GM12878 (cell line): ENCODE results near the gene TLCD2.

Experiments
- CTCF ChIP-seq, 3 experiments: IDR thresholded peaks in 2 of 3; conservative IDR thresholded peaks in 1 of 3; 2 replicates each; pipeline ENCODE4 v1.5.1; 2011; ENCODE audit warnings: low read depth in 3 of 3, low read length in 3 of 3, mild to moderate bottlenecking in 3 of 3, control low read depth in 2 of 3, moderate library complexity in 2 of 3, inconsistent platforms in 1 of 3, mixed read lengths in 1 of 3; ENCODE audit not compliant: control insufficient read depth in 2 of 3, insufficient read depth in 1 of 3; ENCODE audit errors: extremely low read depth in 1 of 3
- HDAC6 ChIP-seq: fragments of 200-600 bp; sonication (generic); IDR thresholded peaks from one replicate; pipeline ENCODE4 v1.8.0; 2017; ENCODE audit warnings: antibody characterized with exemption; ENCODE audit not compliant: unreplicated experiment
- MXI1 ChIP-seq: fragments of 150-350 bp; IDR thresholded peaks from 2 replicates; pipeline ENCODE4 v1.6.1; 2011; ENCODE audit warnings: low read depth, mild to moderate bottlenecking, inconsistent platforms, low read length, improper control_type of control experiment
- MYC ChIP-seq: IDR thresholded peaks from 2 replicates; pipeline ENCODE4 v1.6.1; 2011; ENCODE audit warnings: mild to moderate bottlenecking, low read length, moderate library complexity, inconsistent platforms; ENCODE audit not compliant: insufficient read depth, insufficient replicate concordance, insufficient read length, severe bottlenecking
- POLR2AphosphoS5 ChIP-seq: IDR thresholded peaks from 2 replicates; pipeline ENCODE4 v1.6.1; 2011; ENCODE audit warnings: mild to moderate bottlenecking, low read length, inconsistent platforms
- RCOR1 ChIP-seq: conservative IDR thresholded peaks from 2 replicates; pipeline ENCODE4 v1.6.1; 2012; ENCODE audit warnings: low read depth, low read length, improper control_type of control experiment
- SMC3 ChIP-seq: IDR thresholded peaks from 2 replicates; pipeline ENCODE4 v1.6.1; 2011; ENCODE audit warnings: low read length, improper control_type of control experiment, borderline replicate concordance
- TAF1 ChIP-seq: IDR thresholded peaks from 2 replicates; pipeline ENCODE4 v1.6.1; 2011; ENCODE audit warnings: mild to moderate bottlenecking, low read depth, low read length, borderline replicate concordance
- YY1 ChIP-seq: IDR thresholded peaks from 2 replicates; pipeline ENCODE4 v1.6.1; 2011; ENCODE audit warnings: low read depth, mild to moderate bottlenecking, low read length

- TF ChIP-seq HDAC6 (no peak), RCOR1 (no peak), POLR2AphosphoS5 (no peak), CTCF (IDR thresholded peaks at IDR 0.05 in 2 of 3, conservative IDR thresholded peaks at IDR 0.05 in 1 of 3; ENCODE audit: control insufficient read depth in 2 of 3, extremely low read depth in 1 of 3, insufficient read depth in 1 of 3, low read depth in 3 of 3, low read length in 3 of 3) (no peak), SMC3 (no peak), MXI1 (no peak), YY1 (no peak), TAF1 (no peak), MYC (no peak)
Measured at GRCh38 chr17:1727258-1727789, 17.1 kb upstream of the TLCD2 start.
